Astrocyte of the cerebellum (primary cell): Measurements from ENCODE around the gene CRTC1.

ENCODE experiments used
- DNase-seq: peaks from one replicate; pipeline ENCODE4 v3.0.0-alpha.2; 2011; ENCODE audit warnings: low read depth
- H3K4me3 ChIP-seq: 2 replicates; pipeline ENCODE4 v1.5.1; 2011; ENCODE audit warnings: mild to moderate bottlenecking, low read depth, low read length, moderate library complexity
- CTCF ChIP-seq: IDR thresholded peaks from 2 replicates; pipeline ENCODE4 v1.5.1; 2012; ENCODE audit warnings: low read length, low read depth, moderate library complexity, mild to moderate bottlenecking; ENCODE audit errors: missing control alignments
- in situ Hi-C: cut with HindIII; loops from 2 replicates; pipeline ENCODE4 v1.10.0; 2017; ENCODE audit warnings: low sequenced_read_pairs

The CRTC1 gene

GRCh38 chr19:18668252-18668631 is 15.2 kb upstream of the CRTC1 start:
- DNase-seq: no peak
- TF ChIP-seq CTCF: no peak
- in situ Hi-C loops: no loop called here
- H3K4me3 ChIP-seq: no peak overlapping the region

GRCh38 chr19:18668744-18669523 is 14.5 kb upstream of the CRTC1 start:
- in situ Hi-C loops: no loop called here
- no peak overlapping the region for H3K4me3 ChIP-seq
- no peak for TF ChIP-seq CTCF
- no peak for DNase-seq

GRCh38 chr19:18669524-18669817 is 14.0 kb upstream of the CRTC1 start:
- peak; percentile 23 for DNase-seq
- in situ Hi-C loops: no loop called here
- no peak overlapping the region for H3K4me3 ChIP-seq
- TF ChIP-seq CTCF: no peak

- in situ Hi-C loops: loop anchor here (5.0 kb wide), 2 partner anchors 73 to 77 kb away; no protein-coding TSS in a partner anchor
- no peak overlapping the region for H3K4me3 ChIP-seq
- no peak for TF ChIP-seq CTCF
- DNase-seq: no peak
These were observed 13.6 kb upstream of the CRTC1 start for GRCh38 chr19:18669883-18670282.

- in situ Hi-C loops: loop anchor here (5.0 kb wide), 2 partner anchors 73 to 77 kb away; no protein-coding TSS in a partner anchor
- DNase-seq: no peak
- TF ChIP-seq CTCF: no peak
- H3K4me3 ChIP-seq: no peak overlapping the region
These were observed 13.2 kb upstream of the CRTC1 start for GRCh38 chr19:18670312-18670711.

- in situ Hi-C loops: loop anchor here (5.0 kb wide), 2 partner anchors 74 to 76 kb away; no protein-coding TSS in a partner anchor
- H3K4me3 ChIP-seq: no peak overlapping the region
- no peak for DNase-seq
- no peak for TF ChIP-seq CTCF
These were observed 12.0 kb upstream of the CRTC1 start for GRCh38 chr19:18671303-18672043.
